Measurements from ENCODE around the gene NME7.
"Not testable (repeated sequence)": the region's sequence is repeated elsewhere in the genome, so short reads cannot be mapped to it uniquely, and the experiment has no call there.

Gene NME7

GRCh38 chr1:169305948-169306347, 61.6 kb downstream of the NME7 start:
- DNase-seq (ENCODE audit: low read depth, low spot score), result no peak

- no peak for DNase-seq (ENCODE audit: low read depth, low spot score)
These were observed 62.2 kb downstream of the NME7 start for GRCh38 chr1:169305356-169305755.

- no peak for DNase-seq (ENCODE audit: low read depth, low spot score)
These were observed 66.7 kb downstream of the NME7 start for GRCh38 chr1:169300854-169301253.

GRCh38 chr1:169298441-169298840, 69.2 kb downstream of the NME7 start:
- no peak for DNase-seq (ENCODE audit: low read depth, low spot score)

- no peak for DNase-seq (ENCODE audit: low read depth, low spot score)
These were observed 71.8 kb downstream of the NME7 start for GRCh38 chr1:169295846-169296245.

GRCh38 chr1:169295425-169295824, 72.2 kb downstream of the NME7 start:
- no peak for DNase-seq (ENCODE audit: low read depth, low spot score)

- DNase-seq (ENCODE audit: low read depth, low spot score), result no peak
These were observed 78.6 kb downstream of the NME7 start for GRCh38 chr1:169289016-169289415.

GRCh38 chr1:169288011-169288414, 79.6 kb downstream of the NME7 start:
- no peak for DNase-seq (ENCODE audit: low read depth, low spot score)

GRCh38 chr1:169287280-169287679, 80.3 kb downstream of the NME7 start:
- DNase-seq (ENCODE audit: low read depth, low spot score), result no peak

- DNase-seq (ENCODE audit: low read depth, low spot score), result not testable (repeated sequence)
These were observed 86.0 kb downstream of the NME7 start for GRCh38 chr1:169281562-169281961.

GRCh38 chr1:169271098-169271497, 96.5 kb downstream of the NME7 start:
- DNase-seq (ENCODE audit: low read depth, low spot score), result no peak

- no peak for DNase-seq (ENCODE audit: low read depth, low spot score)
These were observed 101.5 kb downstream of the NME7 start for GRCh38 chr1:169266133-169266532.

- DNase-seq (ENCODE audit: low read depth, low spot score), result no peak
These were observed 104.5 kb downstream of the NME7 start for GRCh38 chr1:169263059-169263458.

GRCh38 chr1:169261884-169262283, 105.7 kb downstream of the NME7 start:
- DNase-seq (ENCODE audit: low read depth, low spot score), result no peak

- DNase-seq (ENCODE audit: low read depth, low spot score), result no peak
These were observed 107.0 kb downstream of the NME7 start for GRCh38 chr1:169260478-169261151.

GRCh38 chr1:169259816-169260215, 107.8 kb downstream of the NME7 start:
- no peak for DNase-seq (ENCODE audit: low read depth, low spot score)

- DNase-seq (ENCODE audit: low read depth, low spot score), result no peak
These were observed 116.8 kb downstream of the NME7 start for GRCh38 chr1:169250795-169251194.

- DNase-seq (ENCODE audit: low read depth, low spot score), result no peak
These were observed 117.6 kb downstream of the NME7 start for GRCh38 chr1:169250022-169250421.

GRCh38 chr1:169249611-169250010, 118.0 kb downstream of the NME7 start:
- DNase-seq (ENCODE audit: low read depth, low spot score), result no peak

GRCh38 chr1:169245706-169246105, 121.9 kb downstream of the NME7 start:
- no peak for DNase-seq (ENCODE audit: low read depth, low spot score)

- no peak for DNase-seq (ENCODE audit: low read depth, low spot score)
These were observed 127.0 kb downstream of the NME7 start for GRCh38 chr1:169240449-169241232.

- DNase-seq (ENCODE audit: low read depth, low spot score), result no peak
These were observed 130.7 kb downstream of the NME7 start for GRCh38 chr1:169236880-169237279.

GRCh38 chr1:169236143-169236542, 131.5 kb downstream of the NME7 start:
- no peak for DNase-seq (ENCODE audit: low read depth, low spot score)
